ENCODE results near the gene CADPS2.

GRCh38 chr7:122384528-122384927, 501.7 kb downstream of the CADPS2 start:
- TF ChIP-seq POLR2AphosphoS5 (IDR thresholded peaks at IDR 0.05; ENCODE audit: low read depth) (no peak), CTCF (IDR thresholded peaks at IDR 0.05; ENCODE audit: insufficient read depth, low read length) (no peak), GABPA (IDR thresholded peaks at IDR 0.05; ENCODE audit: low read depth) (no peak), REST (IDR thresholded peaks at IDR 0.05; ENCODE audit: insufficient replicate concordance, low read depth) (no peak), SPI1 (IDR thresholded peaks at IDR 0.05; ENCODE audit: borderline replicate concordance, low read depth) (no peak)

Measured in HL-60 (cell line).